ENCODE data around the gene ZNF665. TPM values are rescaled to one million over a fixed set of nuclear protein-coding genes. Genes with fewer than 3 reads are reported as not detected.
"Not testable (repeated sequence)": the region's sequence is repeated elsewhere in the genome, so short reads cannot be mapped to it uniquely, and the experiment has no call there.

ZNF665 gene
- polyA plus RNA-seq, 1 donor from 2014 or later, result 2.6 TPM

GRCh38 chr19:53212703-53213320 is 19.7 kb upstream of the ZNF665 start:
- no peaks in the 10 kb centered on the region for H3K36me3 ChIP-seq (ENCODE audit: insufficient read depth, low read length)
- H3K4me3 ChIP-seq (ENCODE audit: low read length), result no peak overlapping the region
- no peaks in the 10 kb centered on the region for H3K9me2 ChIP-seq (ENCODE audit: insufficient read depth, low read length)
- no peaks in the 10 kb centered on the region for H4K20me1 ChIP-seq (ENCODE audit: insufficient read depth)
- H3K27me3 ChIP-seq (ENCODE audit: insufficient read depth, low read depth, low read length), result no peaks in the 10 kb centered on the region
- no peak overlapping the region for H3K9ac ChIP-seq (ENCODE audit: low read length)
- H3K79me2 ChIP-seq (replicated peaks; ENCODE audit: insufficient read depth, low read length), result no peaks in the 10 kb centered on the region
- no peak overlapping the region for H2AFZ ChIP-seq (ENCODE audit: low read depth, low read length)
- peaks cover 30% of the 10 kb centered on the region for H3K9me3 ChIP-seq (ENCODE audit: low read length)
- H3K4me2 ChIP-seq (ENCODE audit: low read length), result no peak overlapping the region
- no peaks in the 10 kb centered on the region for H3F3A ChIP-seq (ENCODE audit: insufficient read depth, low read length, poor library complexity, severe bottlenecking)
- TF ChIP-seq MXI1 (conservative IDR thresholded peaks at IDR 0.05; ENCODE audit: poor library complexity, severe bottlenecking), result no peak
- no peak for TF ChIP-seq CTCF (IDR thresholded peaks at IDR 0.05; ENCODE audit: poor library complexity, severe bottlenecking)
- TF ChIP-seq RAD21 (conservative IDR thresholded peaks at IDR 0.05), result no peak
- no peak for TF ChIP-seq REST (IDR thresholded peaks at IDR 0.05; ENCODE audit: borderline replicate concordance)
- no peak for TF ChIP-seq EP300 (conservative IDR thresholded peaks at IDR 0.05; ENCODE audit: poor library complexity, severe bottlenecking)
- no peak for TF ChIP-seq EZH2 (IDR thresholded peaks at IDR 0.05; ENCODE audit: borderline replicate concordance, insufficient read depth, low read length, poor library complexity, severe bottlenecking)
- no peak for TF ChIP-seq TAF1 (IDR thresholded peaks at IDR 0.05; ENCODE audit: low read depth)
- no peak for TF ChIP-seq SMC3 (conservative IDR thresholded peaks at IDR 0.05; ENCODE audit: poor library complexity)
- TF ChIP-seq POLR2AphosphoS5 (IDR thresholded peaks at IDR 0.05), result no peak
- no peak overlapping the region for H3K27ac ChIP-seq (ENCODE audit: low read length)

- not testable (repeated sequence) for H3K36me3 ChIP-seq (ENCODE audit: insufficient read depth, low read length); H3K9ac ChIP-seq (ENCODE audit: low read length); H3K27ac ChIP-seq (ENCODE audit: low read length); H3K27me3 ChIP-seq (ENCODE audit: insufficient read depth, low read depth, low read length); H3F3A ChIP-seq (ENCODE audit: insufficient read depth, low read length, poor library complexity, severe bottlenecking); H2AFZ ChIP-seq (ENCODE audit: low read depth, low read length); H3K9me2 ChIP-seq (ENCODE audit: insufficient read depth, low read length); H3K4me2 ChIP-seq (ENCODE audit: low read length); H3K4me3 ChIP-seq (ENCODE audit: low read length); H3K79me2 ChIP-seq (replicated peaks; ENCODE audit: insufficient read depth, low read length); H4K20me1 ChIP-seq (ENCODE audit: insufficient read depth)
- peaks cover 30% of the 10 kb centered on the region for H3K9me3 ChIP-seq (ENCODE audit: low read length)
These were observed 18.4 kb upstream of the ZNF665 start for GRCh38 chr19:53211554-53211953.
